Measurements from ENCODE around the gene GXYLT1.
"Not testable (repeated sequence)": the region's sequence is repeated elsewhere in the genome, so short reads cannot be mapped to it uniquely, and the experiment has no call there.

GXYLT1 gene

GRCh38 chr12:42143452-42144157, 1.1 kb downstream of the GXYLT1 start:
- DNase-seq: no peak

- DNase-seq: no peak
These were observed 2.6 kb downstream of the GXYLT1 start for GRCh38 chr12:42141981-42142606.

- no peak for DNase-seq
These were observed 3.8 kb downstream of the GXYLT1 start for GRCh38 chr12:42140901-42141300.

GRCh38 chr12:42135259-42135814, 9.3 kb downstream of the GXYLT1 start:
- DNase-seq: no peak

- no peak for DNase-seq
These were observed 13.8 kb downstream of the GXYLT1 start for GRCh38 chr12:42130672-42131402.

- peak; percentile 55 to 57 for DNase-seq
These were observed 15.0 kb downstream of the GXYLT1 start for GRCh38 chr12:42129595-42130204.

GRCh38 chr12:42128888-42129287, 15.8 kb downstream of the GXYLT1 start:
- no peak for DNase-seq

GRCh38 chr12:42128327-42128726, 16.3 kb downstream of the GXYLT1 start:
- DNase-seq: no peak

GRCh38 chr12:42126963-42127362, 17.7 kb downstream of the GXYLT1 start:
- no peak for DNase-seq

GRCh38 chr12:42125388-42125767, 19.3 kb downstream of the GXYLT1 start:
- no peak for DNase-seq

GRCh38 chr12:42124764-42125387, 19.8 kb downstream of the GXYLT1 start:
- DNase-seq: no peak

- no peak for DNase-seq
These were observed 25.5 kb downstream of the GXYLT1 start for GRCh38 chr12:42119085-42119633.

- no peak for DNase-seq
These were observed 26.4 kb downstream of the GXYLT1 start for GRCh38 chr12:42118136-42118879.

GRCh38 chr12:42109031-42109430, 35.6 kb downstream of the GXYLT1 start:
- DNase-seq: no peak

- not testable (repeated sequence) for DNase-seq
These were observed 37.9 kb downstream of the GXYLT1 start for GRCh38 chr12:42106791-42107190.

GRCh38 chr12:42104784-42105183, 39.9 kb downstream of the GXYLT1 start:
- no peak for DNase-seq

- DNase-seq: no peak
These were observed 40.6 kb downstream of the GXYLT1 start for GRCh38 chr12:42104087-42104486.

- no peak for DNase-seq
These were observed 41.5 kb downstream of the GXYLT1 start for GRCh38 chr12:42103155-42103554.

- no peak for DNase-seq
These were observed 42.0 kb downstream of the GXYLT1 start for GRCh38 chr12:42102720-42103119.

- DNase-seq: no peak
These were observed 45.2 kb downstream of the GXYLT1 start for GRCh38 chr12:42099433-42099832.

- DNase-seq: no peak
These were observed 46.7 kb downstream of the GXYLT1 start for GRCh38 chr12:42097971-42098370.

- no peak for DNase-seq
These were observed 50.4 kb downstream of the GXYLT1 start for GRCh38 chr12:42094277-42094676.

Data from NCI-H2081 (cell line).